H9 (cell line): ENCODE results near the gene PPP3CA. TPM values are rescaled to one million over a fixed set of nuclear protein-coding genes. Genes with fewer than 3 reads are reported as not detected.

Experiments
- DNase-seq: peaks from one replicate; pipeline ENCODE4 v3.0.0-alpha.2; 2017
- H2AFZ ChIP-seq: one replicate; pipeline ENCODE4 v1.6.1; 2013; ENCODE audit warnings: mild to moderate bottlenecking, low read length, control low read depth, moderate library complexity
- H2AK5ac ChIP-seq: 2 replicates; pipeline ENCODE4 v1.6.1; 2013; ENCODE audit warnings: low read length, control low read depth, mixed read lengths; ENCODE audit not compliant: insufficient read length
- H2BK120ac ChIP-seq: one replicate; pipeline ENCODE4 v1.6.1; 2013; ENCODE audit warnings: low read depth, mild to moderate bottlenecking, low read length, control low read depth, inconsistent platforms; ENCODE audit not compliant: poor library complexity, severe bottlenecking
- H2BK12ac ChIP-seq: 2 replicates; pipeline ENCODE4 v1.6.1; 2013; ENCODE audit warnings: low read length, control low read depth, mixed read lengths, low read depth; ENCODE audit not compliant: insufficient read length
- H2BK15ac ChIP-seq: 2 replicates; pipeline ENCODE4 v1.6.1; 2013; ENCODE audit warnings: low read depth, low read length, control low read depth
- H2BK20ac ChIP-seq: one replicate; pipeline ENCODE4 v1.6.1; 2013; ENCODE audit warnings: low read depth, mild to moderate bottlenecking, low read length, control low read depth, inconsistent platforms; ENCODE audit not compliant: poor library complexity, severe bottlenecking
- H2BK5ac ChIP-seq: 2 replicates; pipeline ENCODE4 v1.6.1; 2013; ENCODE audit warnings: low read length, control low read depth, mixed read lengths; ENCODE audit not compliant: insufficient read length
- H3K14ac ChIP-seq: 2 replicates; pipeline ENCODE4 v1.6.1; 2013; ENCODE audit warnings: low read length, control low read depth; ENCODE audit not compliant: insufficient read depth
- H3K18ac ChIP-seq: 2 replicates; pipeline ENCODE4 v1.6.1; 2013; ENCODE audit warnings: low read depth, mild to moderate bottlenecking, mixed read lengths, low read length, control low read depth; ENCODE audit not compliant: insufficient read length
- H3K23ac ChIP-seq: 2 replicates; pipeline ENCODE4 v1.6.1; 2013; ENCODE audit warnings: low read length, control low read depth, mixed read lengths, low read depth; ENCODE audit not compliant: insufficient read length
- H3K23me2 ChIP-seq: 2 replicates; pipeline ENCODE4 v1.6.1; 2013; ENCODE audit warnings: low read depth, mild to moderate bottlenecking, mixed read lengths, low read length, control low read depth; ENCODE audit not compliant: insufficient read length, poor library complexity, severe bottlenecking
- H3K27ac ChIP-seq: 2 replicates; pipeline ENCODE4 v1.5.1; 2013; ENCODE audit warnings: low read length, control low read depth, mixed read lengths, low read depth; ENCODE audit not compliant: insufficient read length
- H3K27me3 ChIP-seq: 2 replicates; pipeline ENCODE4 v1.6.1; 2013; ENCODE audit warnings: low read length, control low read depth, inconsistent platforms; ENCODE audit not compliant: insufficient read depth
- H3K4ac ChIP-seq: 2 replicates; pipeline ENCODE4 v1.6.1; 2013; ENCODE audit warnings: low read depth, mild to moderate bottlenecking, control low read depth, inconsistent platforms, low read length, moderate library complexity
- H3K4me1 ChIP-seq: 2 replicates; pipeline ENCODE4 v1.6.1; 2013; ENCODE audit warnings: low read length, control low read depth, inconsistent platforms; ENCODE audit not compliant: insufficient read depth
- H3K4me2 ChIP-seq: 2 replicates; pipeline ENCODE4 v1.6.1; 2013; ENCODE audit warnings: low read length, control low read depth, mixed read lengths; ENCODE audit not compliant: insufficient read length, insufficient read depth
- H3K56ac ChIP-seq: 2 replicates; pipeline ENCODE4 v1.6.1; 2013; ENCODE audit warnings: low read depth, mild to moderate bottlenecking, mixed read lengths, low read length, control low read depth; ENCODE audit not compliant: insufficient read length
- H3K79me1 ChIP-seq: 2 replicates; pipeline ENCODE4 v1.6.1; 2013; ENCODE audit warnings: low read depth, mild to moderate bottlenecking, moderate library complexity, low read length, control low read depth, inconsistent platforms; ENCODE audit not compliant: insufficient read depth, poor library complexity, severe bottlenecking
- H3K79me2 ChIP-seq: 2 replicates; pipeline ENCODE4 v1.6.1; 2013; ENCODE audit warnings: low read length, control low read depth, inconsistent platforms; ENCODE audit not compliant: insufficient read depth
- H3K9ac ChIP-seq: 2 replicates; pipeline ENCODE4 v1.6.1; 2013; ENCODE audit warnings: low read length, control low read depth, mixed read lengths; ENCODE audit not compliant: insufficient read length; ENCODE audit errors: extremely low read depth
- H3K9me3 ChIP-seq: one replicate; pipeline ENCODE4 v1.6.1; 2013; ENCODE audit warnings: low read depth, low read length, inconsistent platforms; ENCODE audit not compliant: control insufficient read depth
- H3T11ph ChIP-seq: one replicate; pipeline ENCODE4 v1.6.1; 2013; ENCODE audit warnings: mild to moderate bottlenecking, low read length, control low read depth, inconsistent platforms
- H4K20me1 ChIP-seq: one replicate; pipeline ENCODE4 v1.6.1; 2013; ENCODE audit not compliant: control insufficient read depth, insufficient read length, insufficient read depth
- H4K5ac ChIP-seq: 2 replicates; pipeline ENCODE4 v1.6.1; 2013; ENCODE audit warnings: low read depth, mild to moderate bottlenecking, mixed read lengths, low read length, control low read depth; ENCODE audit not compliant: insufficient read length
- H4K8ac ChIP-seq: replicated peaks from 2 replicates; pipeline ENCODE4 v1.6.1; 2013; ENCODE audit warnings: low read length, control low read depth, mixed read lengths, low read depth; ENCODE audit not compliant: insufficient read length
- H4K91ac ChIP-seq: 2 replicates; pipeline ENCODE4 v1.6.1; 2013; ENCODE audit warnings: low read depth, mild to moderate bottlenecking, moderate library complexity, mixed read lengths, low read length, control low read depth; ENCODE audit not compliant: insufficient read length
- H3K27ac Mint-ChIP-seq, 3 experiments: 2 replicates in 2 of 3; 3 replicates in 1 of 3; pipeline ENCODE4 v1.8.0; 2020 to 2021; ENCODE audit warnings: mixed read lengths in 3 of 3, mild to moderate bottlenecking in 1 of 3, moderate library complexity in 1 of 3
- H3K27me3 Mint-ChIP-seq: 2 replicates; pipeline ENCODE4 v1.8.0; 2021; ENCODE audit warnings: low read depth, mild to moderate bottlenecking, moderate library complexity, mixed read lengths
- H3K36me3 Mint-ChIP-seq, 3 experiments: 2 replicates in 2 of 3; 3 replicates in 1 of 3; pipeline ENCODE4 v1.8.0; 2020 to 2021; ENCODE audit warnings: low read depth in 3 of 3, mixed read lengths in 3 of 3; ENCODE audit not compliant: insufficient read depth in 1 of 3
- H3K4me1 Mint-ChIP-seq, 2 experiments: 2 replicates each; pipeline ENCODE4 v1.8.0; 2020; ENCODE audit warnings: mixed read lengths in 2 of 2
- H3K4me3 Mint-ChIP-seq, 2 experiments: 2 replicates in 1 of 2; 3 replicates in 1 of 2; pipeline ENCODE4 v1.8.0; 2020 to 2021; ENCODE audit warnings: mild to moderate bottlenecking in 2 of 2, mixed read lengths in 2 of 2, moderate library complexity in 1 of 2
- H3K9me3 Mint-ChIP-seq, 2 experiments: 2 replicates in 1 of 2; 3 replicates in 1 of 2; pipeline ENCODE4 v1.8.0; 2020; ENCODE audit warnings: mild to moderate bottlenecking in 2 of 2, mixed read lengths in 2 of 2, moderate library complexity in 1 of 2
- CTCF ChIP-seq: fragments of 200-600 bp; sonication (generic); conservative IDR thresholded peaks from 3 replicates; pipeline ENCODE4 v1.8.0; 2021; ENCODE audit warnings: antibody characterized with exemption, mild to moderate bottlenecking
- WGBS: extraction: QIAGEN DNeasy Blood & Tissue Kit; methylation state at CpG from one replicate; pipeline ENCODE4 v1.1.7; 2013; ENCODE audit warnings: missing lambda C conversion rate, low lambda C conversion rate, mixed read lengths; ENCODE audit not compliant: insufficient read length; ENCODE audit errors: extremely low coverage; 5-methylcytosine and 5-hydroxymethylcytosine counted together
- total RNA-seq: library from RNA; stranded (reverse); gene quantifications from 2 replicates; pipeline ENCODE4 v1.2.1, GENCODE V29; 2021

The PPP3CA gene
- total RNA-seq, 1 experiment from 2014 or later = 16.8 TPM

GRCh38 chr4:100982345-100982744, 365.0 kb downstream of the PPP3CA start:
- H2BK5ac ChIP-seq = no peak overlapping the region
- H3K27me3 ChIP-seq = no peaks in the 10 kb centered on the region
- H3K9me3 Mint-ChIP-seq = no peaks in the 10 kb centered on the region
- H3K56ac ChIP-seq = no peak overlapping the region
- no CpG with 5 or more reads among the region's 3 CpGs for WGBS
- H4K8ac ChIP-seq = no peak overlapping the region
- no peak overlapping the region for H3K9ac ChIP-seq
- no peak overlapping the region for H3K4ac ChIP-seq
- no peak overlapping the region for H3K4me3 Mint-ChIP-seq
- no peak overlapping the region for H2BK20ac ChIP-seq
- no peaks in the 10 kb centered on the region for H3K79me2 ChIP-seq
- H3K27ac Mint-ChIP-seq = no peak overlapping the region
- no peak overlapping the region for H2BK15ac ChIP-seq
- no peak overlapping the region for H3K14ac ChIP-seq
- no peaks in the 10 kb centered on the region for H4K20me1 ChIP-seq
- no peak overlapping the region for H4K91ac ChIP-seq
- no peak overlapping the region for H3K27ac ChIP-seq
- no peaks in the 10 kb centered on the region for H3K27me3 Mint-ChIP-seq
- no peaks in the 10 kb centered on the region for H3K79me1 ChIP-seq
- DNase-seq = no peak
- H2AFZ ChIP-seq = no peak overlapping the region
- no peak overlapping the region for H3K18ac ChIP-seq
- no peaks in the 10 kb centered on the region; a peak in 1 of 7 replicates for H3K36me3 Mint-ChIP-seq
- H3K4me1 Mint-ChIP-seq = peaks cover 30 to 40% of the 10 kb centered on the region in 2 experiments
- no peaks in the 10 kb centered on the region for H3K23me2 ChIP-seq
- H3T11ph ChIP-seq = no peak overlapping the region
- H3K23ac ChIP-seq = no peak overlapping the region
- H3K4me1 ChIP-seq = peaks cover 2% of the 10 kb centered on the region
- no peak overlapping the region for H2AK5ac ChIP-seq
- no peak for TF ChIP-seq CTCF
- H2BK12ac ChIP-seq = no peak overlapping the region
- no peaks in the 10 kb centered on the region for H3K9me3 ChIP-seq
- no peak overlapping the region for H2BK120ac ChIP-seq
- H4K5ac ChIP-seq = no peak overlapping the region
- H3K4me2 ChIP-seq = no peak overlapping the region
